ENCODE measurements around the gene FBXO47.

Gene FBXO47

DNA sequence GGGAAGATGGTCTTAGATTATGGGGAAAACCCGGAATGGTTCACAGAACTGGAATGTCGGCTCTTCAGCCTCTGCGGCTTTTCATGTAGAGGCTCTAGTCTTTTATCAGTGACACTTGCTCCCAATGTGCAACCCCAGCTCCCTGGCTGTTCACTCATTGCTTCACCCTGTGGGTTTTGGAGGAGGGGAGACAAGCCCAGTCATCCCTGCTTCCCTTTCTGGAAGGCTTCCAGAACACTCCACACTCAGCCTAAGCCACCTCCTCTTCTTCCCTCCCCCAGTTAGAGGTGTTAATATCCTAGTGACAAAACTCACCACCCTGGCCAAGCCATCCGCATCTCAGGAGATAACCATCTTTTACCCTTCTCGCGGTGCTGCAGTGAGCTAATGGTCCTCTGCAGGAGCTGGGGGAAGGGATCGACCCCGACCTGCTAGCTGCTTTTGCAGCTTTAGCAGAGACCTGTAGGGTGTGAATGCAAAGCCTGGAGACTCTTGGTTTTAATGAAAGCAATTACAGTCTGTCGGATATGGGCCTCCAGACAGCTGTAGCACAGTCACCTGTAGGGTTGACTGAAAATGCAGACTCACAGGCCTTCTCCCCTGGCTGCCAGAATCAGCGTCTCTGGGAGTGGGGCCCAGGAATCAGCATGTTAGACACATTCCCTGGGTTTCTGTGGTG is 66.1 kb downstream of the FBXO47 start:
- DNase-seq: no peak

DNA sequence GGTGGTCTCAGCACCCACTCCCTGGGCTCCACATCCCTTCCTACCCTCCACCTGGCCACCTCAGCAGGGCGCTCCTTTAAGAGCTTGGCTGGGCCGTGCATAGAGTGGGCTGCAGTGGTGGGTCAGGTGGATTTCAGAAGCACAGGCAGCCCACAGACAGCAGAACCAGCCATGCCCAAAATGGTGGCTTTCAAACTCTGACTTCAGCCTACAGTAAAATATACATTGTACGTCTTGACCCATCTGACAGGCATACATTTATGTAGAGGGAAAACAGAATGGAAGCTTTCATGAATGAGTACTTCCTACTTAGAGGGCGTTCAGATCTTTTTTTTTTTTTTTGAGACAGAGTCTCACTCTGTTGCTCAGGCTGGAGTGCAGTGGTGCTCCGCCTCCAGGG is 67.8 kb downstream of the FBXO47 start:
- no peak for DNase-seq

DNA sequence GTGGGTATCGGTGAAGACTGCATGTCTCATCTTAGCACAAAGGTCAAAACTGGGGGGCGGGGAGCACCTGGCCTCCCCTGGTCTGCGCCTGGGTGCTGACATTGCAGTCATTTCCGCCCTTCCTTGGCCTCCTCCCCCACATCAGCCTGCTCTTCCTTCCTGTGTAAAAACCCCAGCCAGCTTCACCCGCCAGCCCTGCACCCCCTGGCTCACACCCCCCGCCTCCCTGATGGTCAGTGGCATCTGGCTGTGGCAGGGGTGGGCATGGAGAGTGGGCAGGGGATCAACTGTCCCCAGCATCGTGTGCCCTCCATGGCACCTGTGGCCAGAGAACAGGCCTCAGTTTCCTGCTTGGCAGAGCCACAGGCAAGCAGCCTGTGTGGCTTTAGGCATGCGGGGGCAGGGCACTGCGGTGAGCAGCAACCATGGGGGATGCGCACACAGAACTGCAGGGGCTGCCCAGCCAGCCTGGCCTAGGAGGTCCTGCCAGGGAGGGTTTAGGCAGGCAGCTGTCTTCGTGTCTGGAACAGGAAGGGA is 68.3 kb downstream of the FBXO47 start:
- DNase-seq: peak; percentile 91

DNA sequence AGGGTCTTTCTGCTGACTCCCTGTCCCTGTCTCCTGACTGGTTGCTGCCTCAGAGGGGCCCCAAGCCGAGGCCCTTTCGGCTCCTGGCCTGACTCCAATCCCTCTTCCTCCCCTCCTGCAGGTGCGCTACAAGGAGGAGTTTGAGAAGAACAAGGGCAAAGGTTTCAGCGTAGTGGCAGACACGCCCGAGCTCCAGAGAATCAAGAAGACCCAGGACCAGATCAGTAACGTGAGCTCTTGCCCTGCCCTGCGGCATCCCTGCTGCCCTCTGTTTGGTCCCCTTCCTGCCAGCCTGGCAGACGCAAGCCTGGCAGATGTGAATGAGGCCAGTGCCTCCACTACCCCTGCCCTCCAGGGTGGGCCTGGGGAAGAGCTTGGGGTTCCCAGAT is 68.9 kb downstream of the FBXO47 start:
- DNase-seq: peak; percentile 39

DNA sequence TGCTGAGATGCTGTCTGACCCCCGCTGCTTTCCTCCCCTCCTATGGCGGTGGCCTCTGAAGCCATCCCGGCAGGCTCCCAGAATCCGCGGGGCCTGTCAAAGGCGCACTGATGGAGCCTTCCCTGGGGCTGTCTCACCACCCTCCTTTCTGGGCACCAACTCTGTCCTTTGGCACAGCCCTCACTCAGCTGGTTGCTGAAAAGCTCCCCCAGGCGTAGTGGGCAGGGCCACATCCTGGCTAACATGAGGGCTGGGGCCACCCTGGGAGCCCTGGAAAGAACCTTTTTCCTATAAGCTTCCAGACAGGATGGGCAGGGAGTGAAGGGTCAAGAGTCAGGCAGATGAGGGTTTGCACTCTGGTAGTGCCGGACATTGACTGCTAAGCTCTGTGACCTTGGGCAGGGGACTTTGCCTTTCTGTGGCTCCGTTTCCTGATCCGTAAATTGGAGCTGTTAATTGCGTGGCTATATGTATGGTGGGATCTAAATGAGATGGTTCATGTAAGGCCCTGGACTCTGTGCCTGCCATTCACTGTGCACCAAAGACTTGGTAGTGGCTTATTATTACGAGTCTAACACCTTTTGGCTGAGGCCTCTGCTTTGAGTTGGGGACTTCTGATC is 69.4 kb downstream of the FBXO47 start:
- no peak for DNase-seq

DNA sequence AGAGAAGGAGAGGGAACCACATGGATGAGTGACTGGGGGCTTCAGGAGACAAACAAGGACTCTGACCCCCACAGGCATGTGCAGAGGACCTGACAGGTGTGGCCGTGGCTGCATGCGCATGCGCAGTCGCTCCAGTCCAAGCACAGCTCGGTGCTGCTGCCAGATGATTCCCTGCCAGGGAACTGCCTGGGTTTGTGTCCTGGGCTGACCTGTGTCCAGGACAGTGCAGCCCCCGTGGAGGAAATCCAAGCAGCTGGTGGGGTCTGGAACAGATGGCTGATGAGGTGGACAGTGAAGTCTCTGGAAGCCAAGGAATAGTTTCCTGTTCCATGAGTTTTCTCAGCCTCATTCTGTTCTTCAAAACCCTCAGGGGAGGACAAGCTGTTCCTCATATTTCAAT is 70.0 kb downstream of the FBXO47 start:
- DNase-seq: no peak

DNA sequence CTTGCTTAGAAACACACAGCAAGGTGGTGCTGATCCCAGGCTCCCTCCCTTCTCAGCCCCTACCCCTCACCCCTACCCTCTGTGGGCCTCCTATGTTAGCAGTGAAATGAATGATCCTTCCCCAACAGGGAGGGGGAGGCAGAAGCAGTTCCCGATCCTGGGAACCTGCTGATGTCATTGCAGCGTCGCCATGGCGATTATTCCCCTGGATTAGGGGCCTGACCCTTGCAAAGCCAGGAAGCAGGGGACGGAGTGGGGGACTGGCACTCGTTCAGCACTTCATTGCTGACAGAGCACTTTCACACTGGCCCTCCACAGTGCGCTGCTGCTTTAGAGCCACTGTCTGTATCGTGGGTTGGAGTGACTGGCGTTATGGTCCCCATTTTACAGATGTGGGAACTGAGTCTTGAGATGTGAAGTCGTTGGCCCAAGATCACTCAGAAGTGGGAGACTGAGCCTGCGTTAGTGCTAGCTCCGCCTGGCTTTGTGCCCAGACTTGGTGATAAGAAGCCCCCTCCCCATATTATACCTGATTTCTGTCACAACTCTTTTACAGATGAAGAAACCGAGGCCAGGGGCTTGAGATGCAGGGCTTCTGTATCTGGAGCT is 70.8 kb downstream of the FBXO47 start:
- no peak for DNase-seq

DNA sequence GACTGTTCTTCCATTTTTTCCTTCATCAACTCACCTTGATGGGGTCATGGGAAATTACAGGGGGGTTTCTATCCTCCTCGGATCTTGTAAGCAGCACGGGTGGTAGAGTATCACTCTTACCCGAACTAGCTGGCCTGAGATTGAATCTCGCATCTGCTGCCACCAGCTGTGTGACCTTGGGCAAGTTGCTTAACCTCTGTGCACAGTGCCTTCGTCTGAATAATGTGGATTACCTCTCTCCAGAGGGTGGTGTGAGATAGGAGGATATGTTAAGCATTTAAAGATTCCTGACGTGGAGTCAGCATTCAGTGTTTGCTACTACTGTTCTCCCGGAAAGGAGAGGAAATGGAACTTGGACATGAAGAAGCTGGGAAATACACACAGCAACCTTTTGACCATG is 72.9 kb downstream of the FBXO47 start:
- DNase-seq: no peak

DNA sequence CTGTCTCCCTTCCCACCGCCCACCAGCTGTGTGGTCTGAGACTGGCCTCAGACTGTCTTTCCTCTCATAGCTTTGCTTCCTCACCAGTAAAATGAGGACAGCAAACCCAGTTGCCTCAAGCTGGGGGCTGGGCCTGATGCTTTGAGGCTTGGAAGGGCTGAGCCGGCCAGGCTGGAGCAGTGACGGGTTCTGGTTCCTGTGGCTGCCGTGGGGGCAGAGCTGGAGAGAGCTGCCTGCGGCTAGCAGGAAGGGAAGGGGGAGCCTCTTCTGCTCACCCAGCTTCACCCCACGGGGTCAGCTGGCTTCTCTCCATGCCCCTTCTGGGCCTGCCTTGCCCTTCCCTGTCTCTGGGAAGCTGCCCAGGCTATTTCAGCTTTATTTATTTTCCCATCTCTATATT is 73.6 kb downstream of the FBXO47 start:
- no peak for DNase-seq

DNA sequence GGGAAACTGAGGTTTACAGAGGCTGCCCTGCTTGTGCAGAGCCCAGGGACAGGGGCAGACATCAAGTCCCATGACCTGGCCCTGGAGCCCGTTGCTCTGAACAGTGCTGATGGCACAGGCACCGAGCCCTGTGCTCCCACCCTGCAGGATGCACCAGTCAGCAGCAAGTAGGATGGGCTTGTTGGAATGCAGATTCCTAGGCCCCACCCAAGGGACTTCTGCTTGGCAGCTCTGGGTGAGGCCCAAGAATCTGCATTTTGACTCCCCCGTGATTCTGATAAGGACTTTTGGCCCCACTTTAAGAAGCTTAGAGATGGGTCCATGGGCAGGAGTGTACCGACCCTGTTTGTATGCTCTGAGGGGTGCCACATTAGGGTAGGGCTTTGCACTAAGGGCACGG is 74.1 kb downstream of the FBXO47 start:
- DNase-seq: no peak

DNA sequence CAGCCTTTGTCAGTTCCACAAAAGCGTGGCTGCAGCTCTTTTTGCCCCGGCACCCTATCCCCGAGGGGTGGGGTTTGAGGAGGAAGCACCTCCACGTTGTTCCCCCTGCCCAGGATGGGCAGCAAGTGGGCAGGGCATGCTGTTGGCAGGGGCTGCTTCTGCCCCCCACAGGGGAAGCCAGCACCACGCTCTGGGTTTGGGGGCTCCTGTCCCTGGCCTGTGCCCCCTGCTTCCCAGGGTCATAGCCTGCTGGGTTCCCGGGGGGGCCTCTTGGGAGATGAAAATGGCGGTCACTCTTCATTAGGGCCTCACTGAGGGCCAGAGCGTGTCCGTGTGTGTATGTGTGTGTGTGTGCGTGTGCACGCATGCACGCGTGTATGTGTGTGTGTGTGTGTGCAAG is 74.6 kb downstream of the FBXO47 start:
- no peak for DNase-seq

DNA sequence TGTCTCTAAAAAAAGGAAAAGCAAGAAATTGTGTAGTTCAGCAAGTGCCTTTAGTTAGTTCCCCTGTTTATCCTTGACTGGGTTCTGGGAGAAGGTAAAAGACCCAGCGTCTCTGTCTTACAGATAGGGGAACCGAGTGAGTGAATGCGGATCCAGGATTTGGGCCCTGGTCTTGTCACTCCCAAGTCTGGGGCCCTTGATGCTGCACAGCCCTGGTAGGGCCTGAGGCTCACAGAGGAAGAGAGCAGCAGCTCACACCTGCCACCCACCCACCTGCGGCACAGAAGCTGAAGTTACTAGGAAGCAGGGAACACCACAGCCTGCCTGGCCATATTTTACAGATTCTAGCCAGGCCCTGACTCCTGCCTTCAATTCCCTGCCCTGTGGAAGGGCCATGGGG is 75.1 kb downstream of the FBXO47 start:
- no peak for DNase-seq

DNA sequence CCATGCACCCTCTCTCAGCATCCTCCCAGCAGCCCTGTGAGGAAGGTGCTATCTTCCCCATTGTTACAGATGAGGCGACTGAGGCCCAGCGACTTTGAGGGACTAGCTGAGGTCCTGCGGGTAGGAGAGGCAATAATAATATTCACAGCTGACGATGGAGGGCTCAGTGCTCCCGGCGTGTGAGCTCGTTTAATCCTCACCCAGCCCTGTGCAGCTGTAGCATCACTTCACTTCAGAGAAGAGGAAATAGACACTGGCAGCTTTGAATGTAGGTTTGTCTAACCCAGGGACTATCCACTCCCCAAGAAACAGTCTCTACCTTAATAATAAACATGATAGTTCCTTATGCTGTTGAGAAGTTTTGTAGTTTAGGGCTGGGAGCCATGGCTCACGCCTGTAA is 75.8 kb downstream of the FBXO47 start:
- DNase-seq: no peak

DNA sequence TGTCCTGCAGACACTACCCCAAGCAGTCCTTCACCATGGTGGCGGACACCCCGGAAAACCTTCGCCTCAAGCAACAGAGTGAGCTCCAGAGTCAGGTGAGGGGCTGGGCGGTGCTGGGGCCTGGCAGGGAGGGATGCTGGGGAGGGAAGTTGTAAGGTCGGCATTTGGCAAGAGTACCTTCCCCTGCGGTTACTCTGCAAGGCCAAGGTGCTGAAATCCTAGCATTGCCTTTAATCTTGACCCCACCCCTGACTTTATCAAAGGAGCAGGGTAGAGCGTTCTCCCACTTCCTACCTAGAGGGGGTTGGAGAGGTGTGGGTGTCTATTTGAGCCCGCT is 76.8 kb downstream of the FBXO47 start:
- DNase-seq: no peak

DNA sequence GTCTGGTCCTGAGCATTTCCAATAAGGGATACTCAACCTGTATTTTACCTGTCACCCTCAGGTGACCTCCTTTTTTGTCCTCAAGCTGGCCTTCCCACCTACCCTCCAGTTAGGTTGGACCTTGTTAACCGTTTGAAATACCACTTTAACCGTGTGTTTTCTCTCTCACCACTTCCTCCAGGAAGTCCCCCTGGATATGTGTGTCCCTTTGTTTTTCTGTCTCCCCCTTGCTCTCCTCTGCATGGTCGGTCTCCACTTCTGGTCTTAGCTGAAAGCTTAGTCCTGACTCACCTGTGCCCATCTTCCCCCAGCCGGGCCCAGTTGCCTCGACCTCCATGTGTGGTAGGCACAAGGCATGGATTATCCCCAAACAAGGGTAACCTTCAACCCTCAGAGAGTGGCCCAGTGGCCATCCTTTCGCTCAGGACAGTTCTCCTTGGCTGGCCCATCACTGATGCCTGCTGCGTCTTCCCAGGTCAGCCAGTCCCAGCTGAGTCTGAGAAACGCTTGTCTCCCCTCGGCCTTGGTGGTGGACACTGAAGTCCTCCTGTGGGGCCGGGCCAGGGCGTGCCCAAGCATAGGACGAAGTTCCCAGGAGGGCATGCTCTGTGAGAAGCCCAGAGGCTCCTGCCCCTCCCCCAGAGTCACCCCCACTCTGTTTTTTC is 77.3 kb downstream of the FBXO47 start:
- DNase-seq: no peak

DNA sequence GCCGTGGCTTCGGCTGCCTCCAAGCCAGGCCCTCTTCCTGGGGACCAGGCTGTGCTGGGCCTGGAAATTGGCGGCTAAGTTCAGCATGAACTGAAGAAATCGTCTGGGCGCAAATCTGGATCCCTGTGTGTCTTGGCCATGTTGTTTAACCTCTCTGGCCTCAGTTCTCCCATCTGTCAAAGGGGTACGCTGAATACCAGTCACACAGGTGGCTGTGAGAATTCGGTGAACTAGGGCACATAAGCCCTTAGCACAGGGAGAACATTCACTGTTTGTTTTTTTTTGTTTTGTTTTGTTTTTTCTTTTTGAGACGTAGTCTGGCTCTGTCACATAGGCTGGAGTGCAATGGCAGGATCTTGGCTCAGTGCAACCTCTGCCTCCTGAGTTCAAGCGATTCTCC is 78.4 kb downstream of the FBXO47 start:
- DNase-seq: no peak

DNA sequence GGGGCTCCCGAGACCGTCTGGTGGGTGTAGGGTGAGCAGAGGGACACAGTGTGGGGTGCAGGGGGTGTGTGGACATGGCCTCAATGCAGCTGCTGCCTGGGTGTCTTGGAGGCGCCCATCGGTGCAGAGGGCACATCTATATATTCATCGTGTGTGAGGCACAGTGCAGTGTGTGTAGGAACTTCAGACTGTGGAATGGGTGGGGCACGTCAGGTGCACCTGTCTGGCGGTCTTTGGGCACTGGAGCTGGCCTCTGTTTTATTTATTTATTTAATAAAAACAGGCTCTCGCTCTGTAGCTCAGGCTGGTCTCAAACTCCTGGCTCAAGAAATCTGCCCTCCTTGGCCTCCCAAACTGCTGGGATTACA is 80.6 kb downstream of the FBXO47 start:
- no peak for DNase-seq
